Measurements from ENCODE around the gene STAM.

STAM gene

GRCh38 chr10:17647326-17647725, 3.4 kb downstream of the STAM start:
- no peak for DNase-seq (ENCODE audit: low read depth, low spot score)

GRCh38 chr10:17648243-17649035, 4.5 kb downstream of the STAM start:
- peak; percentile 56 for DNase-seq (ENCODE audit: low read depth, low spot score)

- DNase-seq (ENCODE audit: low read depth, low spot score): no peak
Measured at GRCh38 chr10:17649052-17649451, 5.1 kb downstream of the STAM start.

- no peak for DNase-seq (ENCODE audit: low read depth, low spot score)
Measured at GRCh38 chr10:17649836-17650235, 5.9 kb downstream of the STAM start.

GRCh38 chr10:17650416-17650815, 6.5 kb downstream of the STAM start:
- no peak for DNase-seq (ENCODE audit: low read depth, low spot score)

GRCh38 chr10:17651896-17652295, 7.9 kb downstream of the STAM start:
- DNase-seq (ENCODE audit: low read depth, low spot score): no peak

GRCh38 chr10:17652585-17652984, 8.6 kb downstream of the STAM start:
- DNase-seq (ENCODE audit: low read depth, low spot score): no peak

- DNase-seq (ENCODE audit: low read depth, low spot score): no peak
Measured at GRCh38 chr10:17655009-17655408, 11.1 kb downstream of the STAM start.

- no peak for DNase-seq (ENCODE audit: low read depth, low spot score)
Measured at GRCh38 chr10:17655567-17656146, 11.7 kb downstream of the STAM start.

- DNase-seq (ENCODE audit: low read depth, low spot score): no peak
Measured at GRCh38 chr10:17657103-17657500, 13.2 kb downstream of the STAM start.

- no peak for DNase-seq (ENCODE audit: low read depth, low spot score)
Measured at GRCh38 chr10:17659365-17659764, 15.4 kb downstream of the STAM start.

- DNase-seq (ENCODE audit: low read depth, low spot score): no peak
Measured at GRCh38 chr10:17660921-17661320, 17.0 kb downstream of the STAM start.

GRCh38 chr10:17661510-17661909, 17.6 kb downstream of the STAM start:
- DNase-seq (ENCODE audit: low read depth, low spot score): no peak

- no peak for DNase-seq (ENCODE audit: low read depth, low spot score)
Measured at GRCh38 chr10:17662193-17663138, 18.5 kb downstream of the STAM start.

GRCh38 chr10:17663450-17663849, 19.5 kb downstream of the STAM start:
- no peak for DNase-seq (ENCODE audit: low read depth, low spot score)

- no peak for DNase-seq (ENCODE audit: low read depth, low spot score)
Measured at GRCh38 chr10:17665747-17666146, 21.8 kb downstream of the STAM start.

GRCh38 chr10:17668435-17669184, 24.7 kb downstream of the STAM start:
- DNase-seq (ENCODE audit: low read depth, low spot score): no peak

- no peak for DNase-seq (ENCODE audit: low read depth, low spot score)
Measured at GRCh38 chr10:17669185-17669872, 25.4 kb downstream of the STAM start.

- DNase-seq (ENCODE audit: low read depth, low spot score): no peak
Measured at GRCh38 chr10:17671307-17671706, 27.4 kb downstream of the STAM start.

- DNase-seq (ENCODE audit: low read depth, low spot score): no peak
Measured at GRCh38 chr10:17673471-17674061, 29.6 kb downstream of the STAM start.

- no peak for DNase-seq (ENCODE audit: low read depth, low spot score)
Measured at GRCh38 chr10:17674566-17674965, 30.6 kb downstream of the STAM start.

All from activated CD4-positive, CD25-positive, alpha-beta regulatory T cell treated with anti-CD3 and anti-CD28 coated beads, Interleukin-2, amount 50 U/mL, for 16 hours (primary cell).